ENCODE measurements around the gene ZMYM4. TPM values are rescaled to one million over a fixed set of nuclear protein-coding genes. Genes with fewer than 3 reads are reported as not detected.

ZMYM4 gene
- total and polyA plus RNA-seq, 4 donors: 9.0 to 63.8 (median 21.7) TPM

GRCh38 chr1:35253941-35254340 is 14.6 kb upstream of the ZMYM4 start:
- H3K27ac ChIP-seq (ENCODE audit: low read depth in 1 of 2, low read length in 1 of 2): no peak overlapping the region
- no peak for DNase-seq
- H3K9ac ChIP-seq (ENCODE audit: insufficient read depth in 1 of 2, low read length in 2 of 2): no peak overlapping the region
- H3K9me3 ChIP-seq (ENCODE audit: control insufficient read depth in 4 of 4, insufficient read depth in 3 of 4, low read length in 3 of 4): no peaks in the 10 kb centered on the region
- 95 to 98% methylated on average over 2 of the region's 2 CpGs for WGBS, 2 donors
- no peaks in the 10 kb centered on the region for H3K27me3 ChIP-seq (ENCODE audit: control insufficient read depth in 3 of 3, insufficient read depth in 3 of 3, low read length in 2 of 3)
- H3K36me3 ChIP-seq (ENCODE audit: control insufficient read depth in 4 of 4, insufficient read depth in 4 of 4, low read length in 4 of 4): no peaks in the 10 kb centered on the region
- no peak for TF ChIP-seq CTCF (IDR thresholded peaks at IDR 0.05; ENCODE audit: control extremely low read depth, extremely low read depth)
- H3K4me3 ChIP-seq: no peak overlapping the region
- no peaks in the 10 kb centered on the region for H3K4me1 ChIP-seq (ENCODE audit: control insufficient read depth in 5 of 5, insufficient read depth in 5 of 5, low read length in 5 of 5)
- no peak for ATAC-seq (ENCODE audit: insufficient read depth, low FRiP score)

GRCh38 chr1:35255276-35255675 is 13.2 kb upstream of the ZMYM4 start:
- H3K4me1 ChIP-seq (ENCODE audit: control insufficient read depth in 5 of 5, insufficient read depth in 5 of 5, low read length in 5 of 5): no peaks in the 10 kb centered on the region
- WGBS, 2 donors: 91 to 96% methylated on average over 4 of the region's 4 CpGs
- no peak overlapping the region for H3K9ac ChIP-seq (ENCODE audit: insufficient read depth in 1 of 2, low read length in 2 of 2)
- TF ChIP-seq CTCF (IDR thresholded peaks at IDR 0.05; ENCODE audit: control extremely low read depth, extremely low read depth): no peak
- H3K4me3 ChIP-seq: no peak overlapping the region
- H3K9me3 ChIP-seq (ENCODE audit: control insufficient read depth in 4 of 4, insufficient read depth in 3 of 4, low read length in 3 of 4): no peaks in the 10 kb centered on the region
- ATAC-seq (ENCODE audit: insufficient read depth, low FRiP score) (no peak), DNase-seq (no peak)
- H3K27me3 ChIP-seq (ENCODE audit: control insufficient read depth in 3 of 3, insufficient read depth in 3 of 3, low read length in 2 of 3): no peaks in the 10 kb centered on the region
- H3K27ac ChIP-seq (ENCODE audit: low read depth in 1 of 2, low read length in 1 of 2): no peak overlapping the region
- H3K36me3 ChIP-seq (ENCODE audit: control insufficient read depth in 4 of 4, insufficient read depth in 4 of 4, low read length in 4 of 4): no peaks in the 10 kb centered on the region

- Histone ChIP-seq H3K9ac (ENCODE audit: insufficient read depth in 1 of 2, low read length in 2 of 2) (no peak overlapping the region), H3K4me1 (ENCODE audit: control insufficient read depth in 5 of 5, insufficient read depth in 5 of 5, low read length in 5 of 5) (no peaks in the 10 kb centered on the region), H3K27me3 (ENCODE audit: control insufficient read depth in 3 of 3, insufficient read depth in 3 of 3, low read length in 2 of 3) (peaks cover 0 to 2% (median 0%) of the 10 kb centered on the region in 3 donors), H3K27ac (ENCODE audit: low read depth in 1 of 2, low read length in 1 of 2) (no peak overlapping the region), H3K4me3 (no peak overlapping the region), H3K36me3 (ENCODE audit: control insufficient read depth in 4 of 4, insufficient read depth in 4 of 4, low read length in 4 of 4) (no peaks in the 10 kb centered on the region), H3K9me3 (ENCODE audit: control insufficient read depth in 4 of 4, insufficient read depth in 3 of 4, low read length in 3 of 4) (no peaks in the 10 kb centered on the region)
- ATAC-seq (ENCODE audit: insufficient read depth, low FRiP score) (no peak), DNase-seq (no peak)
- 86 to 94% methylated on average over 1 of the region's 1 CpG for WGBS, 2 donors
- no peak for TF ChIP-seq CTCF (IDR thresholded peaks at IDR 0.05; ENCODE audit: control extremely low read depth, extremely low read depth)
Measured at GRCh38 chr1:35259561-35259960, 8.9 kb upstream of the ZMYM4 start.

- Histone ChIP-seq H3K9me3 (ENCODE audit: control insufficient read depth in 4 of 4, insufficient read depth in 3 of 4, low read length in 3 of 4) (no peaks in the 10 kb centered on the region), H3K27ac (ENCODE audit: low read depth in 1 of 2, low read length in 1 of 2) (no peak overlapping the region), H3K4me3 (no peak overlapping the region), H3K36me3 (ENCODE audit: control insufficient read depth in 4 of 4, insufficient read depth in 4 of 4, low read length in 4 of 4) (no peaks in the 10 kb centered on the region), H3K4me1 (ENCODE audit: control insufficient read depth in 5 of 5, insufficient read depth in 5 of 5, low read length in 5 of 5) (no peaks in the 10 kb centered on the region), H3K9ac (ENCODE audit: insufficient read depth in 1 of 2, low read length in 2 of 2) (no peak overlapping the region), H3K27me3 (ENCODE audit: control insufficient read depth in 3 of 3, insufficient read depth in 3 of 3, low read length in 2 of 3) (peaks cover 0 to 2% (median 0%) of the 10 kb centered on the region in 3 donors)
- no peak for ATAC-seq (ENCODE audit: insufficient read depth, low FRiP score)
- WGBS, 2 donors: 91 to 96% methylated on average over 4 of the region's 4 CpGs
- TF ChIP-seq CTCF (IDR thresholded peaks at IDR 0.05; ENCODE audit: control extremely low read depth, extremely low read depth): no peak
- DNase-seq: no peak
Measured at GRCh38 chr1:35261412-35262120, 6.9 kb upstream of the ZMYM4 start.
